ENCODE data around the gene S1PR2. TPM values are rescaled to one million over a fixed set of nuclear protein-coding genes. Genes with fewer than 3 reads are reported as not detected.

The S1PR2 gene
- total RNA-seq, 1 experiment from 2014 or later: 14.0 TPM

GRCh38 chr19:10227026-10227971 lies 3.8 kb downstream of the S1PR2 start:
- in situ Hi-C loops (cut with HindIII; ENCODE audit: low sequenced_read_pairs): no loop called here
- peak; percentile 17 for DNase-seq (ENCODE audit: low spot score)

GRCh38 chr19:10226376-10227025 lies 4.6 kb downstream of the S1PR2 start:
- in situ Hi-C loops (cut with HindIII; ENCODE audit: low sequenced_read_pairs): no loop called here

GRCh38 chr19:10226021-10226375 lies 5.1 kb downstream of the S1PR2 start:
- in situ Hi-C loops (cut with HindIII; ENCODE audit: low sequenced_read_pairs): no loop called here
- DNase-seq (ENCODE audit: low spot score): no peak

More at GRCh38 chr19:10226376-10227025, 4.6 kb downstream of the S1PR2 start:
- no peak for DNase-seq (ENCODE audit: low spot score)

GRCh38 chr19:10224337-10224736 lies 6.8 kb downstream of the S1PR2 start:
- in situ Hi-C loops (cut with HindIII; ENCODE audit: low sequenced_read_pairs): no loop called here

GRCh38 chr19:10223488-10224213 lies 7.5 kb downstream of the S1PR2 start:
- in situ Hi-C loops (cut with HindIII; ENCODE audit: low sequenced_read_pairs): no loop called here
- DNase-seq (ENCODE audit: low spot score): no peak

More at GRCh38 chr19:10224337-10224736, 6.8 kb downstream of the S1PR2 start:
- DNase-seq (ENCODE audit: low spot score): no peak

GRCh38 chr19:10222201-10222890 lies 8.8 kb downstream of the S1PR2 start:
- in situ Hi-C loops (cut with HindIII; ENCODE audit: low sequenced_read_pairs): no loop called here
- DNase-seq (ENCODE audit: low spot score): no peak

- in situ Hi-C loops (cut with HindIII; ENCODE audit: low sequenced_read_pairs): no loop called here
- DNase-seq (ENCODE audit: low spot score): no peak
Observed at GRCh38 chr19:10220695-10221094, 10.4 kb downstream of the S1PR2 start.

- DNase-seq (ENCODE audit: low spot score): no peak
- in situ Hi-C loops (cut with HindIII; ENCODE audit: low sequenced_read_pairs): no loop called here
Observed at GRCh38 chr19:10219678-10220077, 11.5 kb downstream of the S1PR2 start.

GRCh38 chr19:10217085-10217484 lies 14.0 kb downstream of the S1PR2 start:
- in situ Hi-C loops (cut with HindIII; ENCODE audit: low sequenced_read_pairs): no loop called here
- DNase-seq (ENCODE audit: low spot score): no peak

GRCh38 chr19:10214784-10215183 lies 16.3 kb downstream of the S1PR2 start:
- in situ Hi-C loops (cut with HindIII; ENCODE audit: low sequenced_read_pairs): no loop called here
- no peak for DNase-seq (ENCODE audit: low spot score)

GRCh38 chr19:10211691-10212090 lies 19.4 kb downstream of the S1PR2 start:
- DNase-seq (ENCODE audit: low spot score): no peak
- in situ Hi-C loops (cut with HindIII; ENCODE audit: low sequenced_read_pairs): no loop called here

- in situ Hi-C loops (cut with HindIII; ENCODE audit: low sequenced_read_pairs): no loop called here
Observed at GRCh38 chr19:10211061-10211460, 20.1 kb downstream of the S1PR2 start.

GRCh38 chr19:10209315-10209714 lies 21.8 kb downstream of the S1PR2 start:
- in situ Hi-C loops (cut with HindIII; ENCODE audit: low sequenced_read_pairs): loop anchor here (10.0 kb wide), 1 partner anchor 65 kb away; no protein-coding TSS in a partner anchor
- DNase-seq (ENCODE audit: low spot score): no peak

More at GRCh38 chr19:10211061-10211460, 20.1 kb downstream of the S1PR2 start:
- DNase-seq (ENCODE audit: low spot score): no peak

GRCh38 chr19:10207026-10207425 lies 24.1 kb downstream of the S1PR2 start:
- no peak for DNase-seq (ENCODE audit: low spot score)
- in situ Hi-C loops (cut with HindIII; ENCODE audit: low sequenced_read_pairs): loop anchor here (10.0 kb wide), 1 partner anchor 62 kb away; no protein-coding TSS in a partner anchor

GRCh38 chr19:10206226-10206885 lies 24.8 kb downstream of the S1PR2 start:
- in situ Hi-C loops (cut with HindIII; ENCODE audit: low sequenced_read_pairs): loop anchor here (10.0 kb wide), 1 partner anchor 62 kb away; no protein-coding TSS in a partner anchor
- DNase-seq (ENCODE audit: low spot score): no peak

GRCh38 chr19:10205636-10206035 lies 25.5 kb downstream of the S1PR2 start:
- in situ Hi-C loops (cut with HindIII; ENCODE audit: low sequenced_read_pairs): loop anchor here (10.0 kb wide), 1 partner anchor 61 kb away; no protein-coding TSS in a partner anchor
- no peak for DNase-seq (ENCODE audit: low spot score)

- in situ Hi-C loops (cut with HindIII; ENCODE audit: low sequenced_read_pairs): loop anchor here (10.0 kb wide), 1 partner anchor 59 kb away; no protein-coding TSS in a partner anchor
- DNase-seq (ENCODE audit: low spot score): no peak
Observed at GRCh38 chr19:10203686-10204085, 27.4 kb downstream of the S1PR2 start.

GRCh38 chr19:10201176-10201575 lies 30.0 kb downstream of the S1PR2 start:
- in situ Hi-C loops (cut with HindIII; ENCODE audit: low sequenced_read_pairs): loop anchor here (10.0 kb wide), 1 partner anchor 56 kb away; no protein-coding TSS in a partner anchor
- DNase-seq (ENCODE audit: low spot score): no peak

Data from G401 (cell line).